GM18519 (cell line): ENCODE data around the gene JMJD6.
A peak's percentile ranks its signal among the peaks of the same experiment; 100 is the strongest.
"Not testable (repeated sequence)": the region's sequence is repeated elsewhere in the genome, so short reads cannot be mapped to it uniquely, and the experiment has no call there.

Experiments
- ATAC-seq: cut with Tn5 transposase; IDR thresholded peaks from one replicate; pipeline ENCODE4 v1.9.1; 2021; ENCODE audit warnings: mild to moderate bottlenecking, moderate library complexity; ENCODE audit not compliant: unreplicated experiment, low FRiP score

JMJD6 gene

DNA sequence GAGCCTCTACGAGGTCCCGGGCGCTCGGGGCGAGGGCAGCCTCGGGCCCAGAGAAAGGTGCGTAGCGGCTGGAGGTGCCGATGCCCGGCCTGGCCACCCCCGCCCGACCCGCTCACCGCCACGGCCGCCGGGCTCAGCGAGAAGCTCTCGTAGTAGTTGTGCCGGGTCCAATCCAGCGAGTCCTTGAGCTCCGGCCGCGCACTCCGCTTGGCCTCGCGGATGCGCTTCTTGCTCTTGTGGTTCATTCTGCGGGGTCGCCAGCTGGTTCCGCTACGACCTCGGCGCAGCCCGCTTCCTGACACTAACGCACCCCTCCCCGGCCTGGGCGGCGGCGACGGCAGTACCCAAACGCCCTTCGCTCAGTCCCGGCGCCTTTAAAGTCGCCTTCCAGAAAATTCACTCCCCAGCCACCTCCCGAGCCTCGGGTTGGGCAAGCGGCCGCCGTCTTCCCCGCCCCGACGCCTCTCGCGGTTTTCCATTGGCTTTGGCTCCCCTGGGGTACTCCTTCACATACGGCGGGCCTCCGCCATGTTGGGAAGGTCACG is at the start of gene JMJD6:
Gene JMJD6 (minus strand): TSS at position 376 of the 545 bp plus-strand sequence. CDS start 131 bp downstream, at position 245.
- peak; percentile 42 for ATAC-seq

DNA sequence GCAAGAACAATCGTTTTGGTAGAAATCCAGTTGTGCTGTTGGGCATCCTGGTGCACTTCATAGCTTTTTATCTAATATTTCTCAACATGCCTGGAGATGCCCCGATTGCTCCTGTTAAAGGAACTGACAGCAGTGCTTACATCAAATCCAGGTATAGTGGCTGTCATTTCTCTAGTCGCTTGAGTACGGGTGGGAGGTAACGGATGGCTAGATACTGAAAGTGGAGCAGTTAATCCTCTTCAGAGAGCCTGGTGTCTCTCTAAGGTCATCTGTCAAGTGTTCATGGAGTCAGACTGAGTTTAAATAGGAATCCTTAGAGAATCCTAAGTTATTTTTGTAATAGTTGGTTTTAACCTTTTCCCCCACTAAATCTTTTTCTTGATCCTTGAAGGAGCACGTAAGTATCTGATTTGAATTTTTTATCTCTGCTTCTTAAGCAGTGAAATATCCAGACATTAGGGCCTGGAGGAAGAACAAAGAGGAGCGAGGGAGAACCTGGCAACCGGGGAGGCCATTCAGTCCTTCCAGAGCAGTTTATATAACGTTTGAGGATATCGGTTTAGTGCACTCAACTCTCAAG is 48.7 kb upstream of the JMJD6 start:
- no peak for ATAC-seq

DNA sequence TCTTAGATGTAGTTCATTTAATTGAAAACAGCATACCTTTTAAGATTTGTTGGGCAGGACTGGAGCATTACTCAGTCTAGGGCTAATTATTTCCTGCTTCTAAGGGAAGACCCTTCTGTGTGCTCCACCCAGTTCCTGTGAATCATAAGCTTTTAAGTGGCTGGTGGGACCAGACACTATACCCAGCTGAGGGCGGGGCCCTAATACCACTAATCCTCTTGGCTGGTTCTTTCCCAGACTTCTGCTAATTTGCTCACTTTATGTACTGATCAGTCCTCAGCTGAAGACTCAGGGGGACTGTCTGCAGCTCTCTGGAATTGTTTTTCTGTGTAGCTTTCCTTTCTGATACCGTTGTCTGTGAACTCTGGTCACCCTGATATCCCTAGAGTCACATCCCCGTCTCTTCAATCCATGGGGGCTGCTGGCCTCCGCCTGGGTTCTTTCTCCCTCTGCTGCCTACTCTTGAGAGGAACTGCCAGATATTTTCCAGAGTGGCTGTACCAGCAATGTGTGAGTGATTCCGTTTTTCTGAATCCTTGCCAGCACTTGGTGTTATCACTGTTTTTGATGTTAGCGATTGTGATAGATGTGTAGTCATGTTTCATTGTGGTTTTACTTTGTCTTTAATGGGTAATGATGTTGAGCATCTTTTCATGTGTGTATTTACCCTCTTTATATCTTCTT is 46.6 kb upstream of the JMJD6 start:
- no peak for ATAC-seq

DNA sequence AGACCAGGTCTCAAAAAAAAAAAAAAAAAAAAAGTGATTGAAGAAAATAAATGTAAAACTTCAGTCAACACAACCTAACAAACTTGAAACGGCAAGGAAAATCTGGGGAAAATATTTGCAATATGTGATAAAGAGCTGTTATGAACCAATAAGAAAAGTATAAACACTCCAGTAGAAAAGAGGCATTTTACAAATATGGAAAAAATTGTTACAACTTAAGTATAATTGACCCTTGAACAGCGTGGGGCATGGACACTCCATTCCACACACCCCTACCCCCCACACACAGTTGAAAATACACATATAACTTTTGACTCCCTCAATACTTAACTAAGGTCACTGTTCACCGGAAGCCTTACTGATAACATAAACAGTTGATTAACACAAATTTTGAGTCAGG is 32.2 kb upstream of the JMJD6 start:
- ATAC-seq: no peak

DNA sequence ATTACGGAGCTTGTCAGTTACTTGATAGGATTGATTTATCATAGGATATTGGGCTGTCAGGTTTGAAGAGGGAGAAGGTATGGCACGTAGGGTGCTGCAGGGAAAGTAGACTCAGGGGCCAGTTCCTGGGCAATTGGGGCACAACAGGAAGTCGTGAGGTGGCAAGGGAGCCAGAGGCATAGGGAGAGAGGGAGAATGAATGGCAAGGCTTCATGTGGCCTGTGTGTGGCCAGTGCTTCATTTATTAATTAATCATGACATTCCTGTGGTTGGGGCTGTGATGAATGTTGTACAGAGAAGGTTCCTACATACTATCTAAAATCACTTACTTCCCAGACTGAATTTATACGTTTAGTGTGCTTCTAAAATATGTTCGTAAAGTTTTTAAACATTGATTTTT is 30.9 kb upstream of the JMJD6 start:
- ATAC-seq: no peak

DNA sequence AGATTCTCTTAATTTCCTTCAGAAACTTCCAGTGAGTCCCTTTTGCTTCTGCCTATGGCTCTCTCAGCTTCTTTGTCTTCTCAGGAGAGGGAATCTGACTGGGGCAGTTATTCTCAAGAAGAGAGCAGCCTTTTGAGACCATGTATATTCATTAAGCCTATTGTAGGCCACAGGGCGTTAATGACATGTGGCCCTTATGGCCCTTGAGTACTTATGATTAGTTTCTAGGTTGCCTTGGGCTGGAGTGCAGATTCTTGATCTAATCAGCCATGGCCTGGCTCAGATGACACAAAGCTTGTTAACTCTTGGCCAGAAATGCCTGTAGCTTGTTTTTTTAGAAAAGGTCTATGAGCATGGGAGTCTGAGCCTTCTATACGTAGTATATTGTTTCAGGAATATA is 28.9 kb upstream of the JMJD6 start:
- no peak for ATAC-seq

DNA sequence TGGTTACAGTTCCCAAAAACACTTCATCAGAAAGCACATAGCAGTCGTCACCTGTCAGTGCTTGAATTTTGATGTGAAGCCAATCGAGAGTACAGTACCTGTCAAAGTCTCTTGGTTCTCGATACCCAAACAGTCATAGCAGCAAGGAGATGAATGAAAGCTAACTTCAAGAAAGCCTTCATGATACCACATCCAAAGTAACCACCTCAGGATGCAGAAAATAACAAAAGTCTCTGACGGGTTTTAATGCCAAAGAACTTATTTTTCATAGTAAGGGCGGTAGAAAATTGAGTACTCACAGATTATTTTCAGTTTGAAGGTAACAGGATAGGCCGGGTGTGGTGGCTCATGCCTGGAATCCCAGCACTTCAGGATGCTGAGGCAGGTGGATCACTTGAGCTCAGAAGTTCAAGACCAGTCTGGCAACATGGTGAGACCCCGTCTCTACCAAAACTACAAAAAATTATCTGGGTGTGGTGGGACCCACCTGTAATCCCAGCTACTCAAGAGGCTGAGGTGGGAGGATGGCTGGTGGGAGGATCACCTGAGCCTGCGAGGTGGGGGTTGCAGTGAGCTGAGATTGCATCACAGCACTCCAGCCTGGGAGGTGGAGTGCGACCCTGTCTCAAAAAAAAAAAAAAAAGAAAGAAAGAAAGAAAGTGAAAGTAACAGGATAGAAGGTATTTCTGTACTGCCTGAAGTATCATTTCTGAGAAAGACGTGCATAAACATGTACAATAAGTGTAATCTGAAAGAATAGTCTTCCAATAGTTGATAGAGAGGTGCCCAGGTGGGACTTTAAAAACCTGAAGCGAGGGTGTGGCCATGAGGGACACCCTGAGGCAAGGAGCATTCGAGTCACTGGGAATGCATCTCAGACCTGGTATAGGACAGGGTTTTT is 26.9 kb upstream of the JMJD6 start:
- ATAC-seq: no peak

DNA sequence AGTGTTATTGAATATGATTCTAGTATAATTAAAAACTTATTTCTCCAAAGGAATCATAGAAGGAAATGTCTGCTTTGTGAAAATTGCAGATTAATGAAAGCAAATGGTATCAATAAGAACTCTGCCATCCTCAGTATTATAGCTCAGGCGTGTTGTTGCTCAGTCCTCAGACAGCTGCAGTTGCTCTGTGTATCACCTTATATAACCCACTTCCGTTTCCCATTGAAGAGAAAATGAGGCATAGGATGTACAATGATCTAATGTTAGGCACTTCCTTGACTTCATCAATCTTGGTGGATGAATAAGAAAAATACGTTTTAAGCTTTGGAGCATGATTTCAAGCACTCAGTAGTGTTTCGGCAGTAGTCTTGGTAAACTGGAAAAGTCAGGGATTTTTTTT is 25.6 kb upstream of the JMJD6 start:
- ATAC-seq: no peak

DNA sequence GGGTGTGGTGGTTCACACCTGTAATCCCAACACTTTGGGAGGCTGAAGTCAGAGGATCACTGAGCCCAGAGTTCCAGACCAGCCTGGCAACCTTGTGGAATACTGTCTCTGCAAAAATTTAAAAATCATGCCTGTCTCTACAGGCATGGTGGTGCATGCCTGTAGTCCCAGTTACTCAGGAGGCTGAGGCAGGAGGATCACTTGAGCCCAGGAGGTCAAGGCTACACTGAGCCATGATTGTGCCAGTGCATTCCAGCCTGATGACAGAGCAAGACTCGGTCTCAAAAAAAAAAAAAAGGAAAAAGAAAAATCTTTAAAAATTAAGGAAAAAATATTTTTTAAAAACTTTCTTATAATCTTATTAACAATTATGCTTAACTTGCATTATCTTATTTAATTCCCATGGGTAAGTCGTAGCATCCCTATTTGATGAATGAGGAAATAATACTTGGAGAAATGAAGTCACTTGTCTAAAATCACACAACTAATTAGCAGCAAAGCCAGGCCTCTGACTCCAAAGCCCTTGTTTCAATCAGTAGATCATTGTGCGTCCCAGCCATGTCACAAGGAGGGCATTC is 25.1 kb upstream of the JMJD6 start:
- ATAC-seq: no peak

DNA sequence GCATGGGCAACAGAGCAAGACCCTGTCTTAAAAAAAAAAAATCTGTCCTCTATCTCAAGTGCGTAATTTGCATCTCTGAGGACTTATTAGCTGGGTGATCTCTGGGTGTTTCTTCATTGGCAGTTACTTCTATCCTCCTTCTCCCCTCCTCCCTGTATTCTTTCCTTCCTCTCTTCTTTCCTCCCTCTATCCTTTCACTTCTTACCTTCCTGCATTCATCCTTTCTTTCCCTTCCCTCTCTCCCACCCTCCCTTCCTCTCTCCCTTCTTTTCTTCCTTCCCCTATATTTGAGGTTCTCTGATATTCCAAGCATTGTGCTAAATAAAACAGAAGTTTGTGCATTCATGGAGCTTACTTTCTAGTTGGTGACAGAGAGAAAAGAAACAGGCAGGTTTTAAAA is 22.3 kb upstream of the JMJD6 start:
- ATAC-seq: no peak

DNA sequence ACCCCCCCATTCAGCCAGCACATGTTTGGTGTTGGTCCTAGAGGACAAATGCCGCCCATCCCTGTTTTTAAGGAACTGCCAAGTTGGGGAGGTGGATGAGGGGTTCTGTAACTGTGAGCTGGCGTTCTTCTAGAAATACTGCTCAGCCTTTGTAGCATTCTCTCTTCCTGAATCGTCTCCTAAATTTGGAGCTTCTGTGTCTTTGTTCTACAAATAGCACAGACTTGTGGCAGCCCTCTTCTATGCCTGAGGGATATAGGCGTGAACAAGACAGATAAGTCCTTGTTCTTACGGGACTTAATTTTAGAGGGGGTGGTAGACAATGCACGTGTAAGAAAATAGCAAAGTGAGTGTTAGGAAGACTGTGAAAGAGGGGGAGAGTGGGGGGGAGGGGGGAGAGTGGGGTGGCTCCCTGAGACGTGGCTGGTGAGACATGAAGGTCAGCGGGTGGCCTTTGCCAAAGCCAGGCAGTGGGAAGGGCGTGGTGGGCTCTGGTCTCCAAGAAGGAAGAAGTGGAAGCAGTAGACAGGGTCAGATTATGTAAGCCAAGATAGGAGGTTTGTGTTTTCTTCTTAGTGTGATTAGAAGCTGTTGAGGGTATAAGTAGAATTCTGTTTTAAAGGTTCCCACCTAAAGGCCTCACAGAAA is 21.4 kb upstream of the JMJD6 start:
- ATAC-seq: no peak

DNA sequence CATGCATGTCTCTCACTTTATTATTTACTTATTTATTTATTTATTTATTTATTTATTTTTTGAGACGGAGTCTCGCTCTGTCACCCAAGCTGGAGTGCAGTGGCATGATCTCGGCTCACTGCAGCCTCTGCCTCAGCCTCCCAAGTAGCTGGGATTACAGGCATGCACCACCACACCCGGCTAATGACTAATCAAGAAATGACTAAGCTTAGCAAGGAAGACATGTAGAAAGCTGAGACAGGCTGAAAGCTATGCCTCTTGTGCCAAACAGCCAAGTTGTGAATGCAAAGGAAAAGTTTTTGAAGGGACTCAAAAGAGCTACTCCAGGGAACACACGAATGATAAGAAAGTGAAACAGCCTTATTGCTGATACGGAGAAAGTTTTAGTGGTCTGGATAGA is 19.4 kb upstream of the JMJD6 start:
- not testable (repeated sequence) for ATAC-seq

DNA sequence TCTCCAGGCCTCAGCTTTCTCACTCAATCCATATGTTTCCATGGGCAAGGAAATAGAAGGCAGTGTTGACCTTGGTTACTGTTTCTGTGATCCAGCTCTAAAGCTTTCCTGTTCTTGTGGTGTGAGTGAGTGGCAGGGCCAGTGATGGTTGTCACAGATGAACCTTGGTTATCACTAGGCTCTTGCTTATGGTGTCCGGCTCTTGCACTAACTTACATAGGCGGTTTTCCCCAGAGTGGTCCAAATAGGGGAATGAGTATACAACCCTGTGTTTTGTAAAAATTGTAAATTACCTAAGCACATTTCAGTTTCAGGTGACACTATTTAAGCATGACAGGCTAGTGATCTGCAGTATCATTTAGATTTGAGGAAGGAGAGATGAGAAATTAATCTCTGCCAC is 18.3 kb upstream of the JMJD6 start:
- ATAC-seq: no peak

DNA sequence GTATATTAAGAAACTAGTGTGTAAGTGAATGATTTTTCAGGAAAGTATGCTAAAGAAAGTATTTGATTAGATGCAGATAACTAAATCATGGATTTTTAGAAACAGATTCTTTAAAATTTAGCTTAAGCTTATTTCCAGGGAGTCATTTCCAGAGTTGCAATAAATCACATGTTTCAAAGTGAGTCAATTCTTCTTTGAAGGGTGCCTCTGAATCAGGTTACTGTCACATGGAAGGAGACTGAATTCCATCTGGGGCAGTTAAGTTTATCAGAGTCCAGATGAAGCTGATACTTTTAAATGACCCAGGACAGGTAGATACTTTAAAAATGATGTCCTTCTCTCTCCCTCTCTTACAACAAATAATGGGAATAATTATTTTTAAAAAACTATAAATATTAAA is 16.6 kb upstream of the JMJD6 start:
- ATAC-seq: no peak

DNA sequence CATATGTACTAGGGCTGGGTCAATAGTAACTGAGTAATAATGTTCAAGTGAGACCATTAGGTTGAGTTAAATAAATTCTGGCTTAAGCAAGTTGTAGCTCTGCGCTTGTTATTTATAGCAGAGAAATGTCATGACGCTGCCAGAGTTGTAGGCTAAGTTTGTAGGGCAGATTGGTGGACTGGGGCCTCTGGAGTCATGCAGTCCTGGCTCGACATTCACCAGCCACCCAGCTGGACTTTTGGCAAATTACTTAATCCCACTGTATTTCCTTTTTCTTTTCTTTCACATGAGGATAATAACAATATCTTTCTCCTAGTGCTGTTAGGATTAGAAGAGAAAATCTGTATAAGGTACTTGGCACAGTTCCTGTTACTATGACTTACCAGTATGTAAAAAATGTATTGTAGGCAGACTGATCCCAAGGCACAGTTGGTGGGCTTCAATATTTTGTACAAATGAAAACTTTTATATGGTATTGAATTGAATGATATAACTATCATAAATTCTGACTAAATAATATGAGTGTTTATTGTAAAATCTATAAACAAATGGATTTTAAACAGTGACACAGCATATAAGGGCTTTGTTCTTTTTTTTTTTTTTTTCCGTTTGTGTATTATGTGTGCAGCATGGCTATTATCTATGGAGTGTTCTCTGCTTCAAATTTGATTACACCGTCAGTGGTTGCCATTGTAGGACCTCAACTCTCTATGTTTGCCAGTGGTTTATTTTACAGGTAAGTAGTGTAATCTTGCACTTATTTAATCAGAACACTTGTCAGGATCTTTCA is 14.1 kb upstream of the JMJD6 start:
- ATAC-seq: no peak

DNA sequence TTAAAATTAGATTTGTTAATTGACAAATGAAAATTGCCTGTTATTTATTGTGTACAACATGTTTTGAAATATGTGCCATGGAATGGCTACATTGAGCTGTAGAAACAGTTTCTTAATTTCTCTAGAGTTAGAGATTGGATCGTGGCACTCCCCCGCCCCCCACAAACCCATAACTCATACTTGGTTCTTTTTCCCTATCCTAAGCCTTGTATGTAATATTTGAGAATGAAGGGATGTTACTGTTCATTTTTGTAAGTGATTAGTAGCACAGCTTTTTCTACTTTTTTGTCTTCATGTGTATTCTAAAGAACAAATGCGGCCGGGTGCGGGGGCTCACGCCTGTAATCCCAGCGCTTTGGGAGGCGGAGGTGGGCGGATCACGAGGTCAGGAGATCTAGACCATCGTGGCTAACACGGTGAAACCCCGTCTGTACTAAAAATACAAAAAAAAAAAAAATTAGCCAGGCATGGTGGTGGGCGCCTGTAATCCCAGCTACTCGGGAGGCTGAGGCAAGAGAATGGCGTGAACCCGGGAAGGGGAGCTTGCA is 13.2 kb upstream of the JMJD6 start:
- ATAC-seq: not testable (repeated sequence)

DNA sequence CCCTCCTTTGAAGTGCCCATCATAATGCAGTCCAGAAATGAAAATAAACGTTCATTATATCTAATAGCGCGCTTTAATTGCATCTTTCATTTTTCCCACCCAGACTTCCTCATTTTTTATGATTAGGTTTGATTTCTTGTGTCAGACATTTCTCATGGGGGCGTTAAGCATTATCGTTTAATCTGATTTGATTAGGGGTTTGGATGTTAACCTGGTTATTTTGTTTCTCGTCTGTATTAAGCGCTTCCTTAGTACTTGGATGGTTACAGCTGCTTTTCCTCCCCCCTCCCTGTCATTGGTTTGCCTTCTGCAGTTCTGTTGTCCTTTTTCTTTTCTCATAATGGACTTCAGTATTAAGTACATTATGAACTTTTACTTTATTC is 12.1 kb upstream of the JMJD6 start:
- no peak for ATAC-seq

DNA sequence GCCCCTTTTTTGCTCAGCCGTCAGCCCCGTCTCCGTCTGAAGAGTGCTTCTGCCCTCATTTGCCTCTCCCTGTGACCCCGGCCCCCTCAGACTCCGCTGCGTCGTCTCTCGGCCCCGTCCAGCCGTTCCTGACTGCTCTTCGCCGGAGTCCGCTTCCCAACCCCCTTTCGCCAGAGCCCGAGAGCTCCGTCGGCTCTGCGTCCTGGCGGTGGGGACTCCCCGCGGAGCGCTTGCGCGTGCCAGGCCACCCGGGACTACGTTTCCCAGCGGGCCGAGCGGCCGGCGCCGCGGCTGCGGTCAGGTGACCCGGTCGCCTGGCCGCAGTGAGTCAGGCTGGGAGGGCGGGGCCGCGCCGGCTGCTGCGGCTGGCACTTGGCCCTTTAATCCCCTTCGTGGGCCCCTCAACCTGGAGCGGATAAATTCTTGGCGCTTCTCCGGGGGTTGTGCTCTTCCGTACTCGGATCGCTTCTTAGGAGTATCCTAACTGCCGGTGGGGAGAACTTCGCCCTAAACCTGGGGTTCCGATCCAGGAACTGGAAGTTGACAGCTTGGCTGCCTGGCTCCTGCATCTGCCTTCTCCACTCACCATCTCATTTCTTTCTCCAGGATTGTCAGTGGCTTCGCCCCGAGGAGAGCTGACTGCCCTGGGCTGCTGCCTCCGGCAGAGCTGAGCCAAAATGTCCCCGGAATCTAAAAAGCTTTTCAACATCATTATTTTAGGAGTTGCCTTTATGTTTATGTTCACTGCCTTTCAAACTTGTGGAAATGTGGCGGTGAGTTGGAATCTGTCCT is 11.5 kb upstream of the JMJD6 start, which contains the start of gene MFSD11:
Gene MFSD11 (plus strand): TSS at position 444 of the 792 bp plus-strand sequence. CDS start 234 bp downstream, at position 678.
- peak; percentile 34 for ATAC-seq
